Measurements from ENCODE around the gene LPP.

DNA sequence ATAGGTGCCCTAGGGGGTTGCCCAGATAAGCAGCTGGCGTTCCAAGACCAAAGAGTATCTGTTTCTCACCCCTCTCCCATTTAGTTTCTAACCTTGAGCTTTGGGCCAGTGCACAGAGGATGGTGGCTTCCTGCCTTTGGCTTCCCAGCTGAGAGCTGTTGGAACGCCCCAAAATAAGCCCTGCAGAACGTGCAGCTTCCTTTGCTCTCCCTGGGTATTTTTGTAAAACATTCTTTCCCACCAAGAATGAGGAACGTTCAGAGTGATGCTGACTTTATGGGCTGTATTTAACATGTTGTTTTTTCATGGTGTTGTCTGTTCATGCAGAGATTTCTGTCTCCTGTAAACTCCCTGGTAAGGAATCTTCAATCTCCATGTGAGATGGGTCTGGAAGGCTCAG lies 63.8 kb downstream of the LPP start:
- TF ChIP-seq, protein P1, sequence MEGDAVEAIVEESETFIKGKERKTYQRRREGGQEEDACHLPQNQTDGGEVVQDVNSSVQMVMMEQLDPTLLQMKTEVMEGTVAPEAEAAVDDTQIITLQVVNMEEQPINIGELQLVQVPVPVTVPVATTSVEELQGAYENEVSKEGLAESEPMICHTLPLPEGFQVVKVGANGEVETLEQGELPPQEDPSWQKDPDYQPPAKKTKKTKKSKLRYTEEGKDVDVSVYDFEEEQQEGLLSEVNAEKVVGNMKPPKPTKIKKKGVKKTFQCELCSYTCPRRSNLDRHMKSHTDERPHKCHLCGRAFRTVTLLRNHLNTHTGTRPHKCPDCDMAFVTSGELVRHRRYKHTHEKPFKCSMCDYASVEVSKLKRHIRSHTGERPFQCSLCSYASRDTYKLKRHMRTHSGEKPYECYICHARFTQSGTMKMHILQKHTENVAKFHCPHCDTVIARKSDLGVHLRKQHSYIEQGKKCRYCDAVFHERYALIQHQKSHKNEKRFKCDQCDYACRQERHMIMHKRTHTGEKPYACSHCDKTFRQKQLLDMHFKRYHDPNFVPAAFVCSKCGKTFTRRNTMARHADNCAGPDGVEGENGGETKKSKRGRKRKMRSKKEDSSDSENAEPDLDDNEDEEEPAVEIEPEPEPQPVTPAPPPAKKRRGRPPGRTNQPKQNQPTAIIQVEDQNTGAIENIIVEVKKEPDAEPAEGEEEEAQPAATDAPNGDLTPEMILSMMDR (IDR thresholded peaks at IDR 0.05 in 2 of 3, conservative IDR thresholded peaks at IDR 0.05 in 1 of 3; ENCODE audit: control insufficient read depth in 2 of 3, extremely low read depth in 1 of 3, insufficient read depth in 1 of 3, low read depth in 3 of 3, low read length in 3 of 3): no peak
- TF ChIP-seq, protein P2, sequence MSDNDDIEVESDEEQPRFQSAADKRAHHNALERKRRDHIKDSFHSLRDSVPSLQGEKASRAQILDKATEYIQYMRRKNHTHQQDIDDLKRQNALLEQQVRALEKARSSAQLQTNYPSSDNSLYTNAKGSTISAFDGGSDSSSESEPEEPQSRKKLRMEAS (IDR thresholded peaks at IDR 0.05; ENCODE audit: low read depth, low read length): no peak

All from GM12878 (cell line).